SK-MEL-5 (cell line): ENCODE results near the gene RRP1B. TPM values are rescaled to one million over a fixed set of nuclear protein-coding genes. Genes with fewer than 3 reads are reported as not detected.

Experiments used
- DNase-seq: peaks from one replicate; pipeline ENCODE4 v3.0.0-alpha.2; 2016; ENCODE audit warnings: low read depth, low spot score
- in situ Hi-C: cut with HindIII; loops from 2 replicates; pipeline ENCODE4 v1.10.0; 2016; ENCODE audit warnings: low sequenced_read_pairs, high pct_unique_total_duplicates, low pct_unique_long_range_greater_than_20kb
- total RNA-seq: library from RNA; depleted of rRNA; stranded (reverse); fragments of >200 nt; shearing (Covaris generic); gene quantifications from 2 replicates; pipeline ENCODE4 v1.2.3, GENCODE V29; 2014

Gene RRP1B
- total RNA-seq, 1 experiment from 2014 or later: 22.9 TPM

GRCh38 chr21:43731476-43731875, 72.1 kb downstream of the RRP1B start:
- in situ Hi-C loops: no loop called here
- no peak for DNase-seq

DNA sequence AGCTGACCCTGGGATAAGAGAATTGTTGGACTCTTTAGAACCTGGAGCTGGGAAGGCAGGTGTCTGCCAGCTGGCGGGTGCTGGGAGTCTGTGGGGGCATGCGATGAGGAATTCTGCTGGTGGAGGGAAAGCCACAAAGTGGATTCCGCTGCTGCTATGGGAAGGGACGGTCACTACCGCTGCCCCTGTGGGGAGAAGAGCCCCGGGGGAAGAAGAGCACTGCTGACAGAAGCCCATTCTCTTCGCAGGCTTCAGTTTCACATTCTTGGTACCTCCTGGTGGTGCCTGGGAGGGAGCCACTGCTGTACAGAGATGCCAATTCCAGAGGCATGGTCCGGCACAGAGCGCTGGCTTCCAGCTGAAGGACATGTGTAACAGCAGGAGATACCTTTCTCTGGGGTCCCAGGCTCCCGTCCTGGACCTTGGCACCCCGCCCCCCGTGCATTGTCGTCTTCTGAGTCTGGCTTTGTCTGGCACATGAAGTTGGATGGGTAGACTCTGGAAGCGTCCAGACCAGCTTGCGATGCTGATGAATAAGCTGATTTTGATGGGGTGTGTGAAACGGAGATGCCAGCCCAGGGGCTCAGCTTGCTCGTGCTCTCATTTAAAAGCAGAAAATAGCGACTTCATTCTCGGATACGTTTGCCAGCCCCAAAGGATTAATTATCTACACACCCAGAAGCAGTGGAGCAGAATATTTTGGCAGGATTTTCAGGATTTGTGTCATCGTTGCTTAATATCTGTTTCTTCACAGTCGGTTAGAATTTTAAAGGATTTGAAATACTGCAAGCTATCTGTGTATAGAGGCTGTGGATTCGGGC, 72.7 kb downstream of the RRP1B start:
- no peak for DNase-seq
- in situ Hi-C loops: no loop called here

DNA sequence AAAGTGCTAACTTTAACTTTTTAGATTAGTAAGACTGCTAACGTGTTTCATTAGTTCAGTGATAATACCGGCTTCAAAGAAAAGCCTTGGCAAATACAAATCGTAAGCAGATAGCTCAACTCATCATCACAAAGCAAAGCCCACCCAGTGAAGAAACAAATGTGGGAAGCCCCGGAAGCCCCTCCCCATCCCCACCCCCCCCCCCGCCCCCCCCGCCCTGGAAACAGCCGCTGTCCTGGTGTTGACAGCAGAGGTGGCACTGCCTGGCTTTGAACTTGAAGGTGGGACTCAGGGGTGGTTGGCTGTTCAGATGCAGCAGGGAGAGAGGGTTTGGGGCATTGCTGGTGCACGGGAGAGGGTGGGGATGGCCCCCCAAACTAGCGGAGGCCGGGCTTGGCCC, 73.7 kb downstream of the RRP1B start:
- no peak for DNase-seq
- in situ Hi-C loops: no loop called here

DNA sequence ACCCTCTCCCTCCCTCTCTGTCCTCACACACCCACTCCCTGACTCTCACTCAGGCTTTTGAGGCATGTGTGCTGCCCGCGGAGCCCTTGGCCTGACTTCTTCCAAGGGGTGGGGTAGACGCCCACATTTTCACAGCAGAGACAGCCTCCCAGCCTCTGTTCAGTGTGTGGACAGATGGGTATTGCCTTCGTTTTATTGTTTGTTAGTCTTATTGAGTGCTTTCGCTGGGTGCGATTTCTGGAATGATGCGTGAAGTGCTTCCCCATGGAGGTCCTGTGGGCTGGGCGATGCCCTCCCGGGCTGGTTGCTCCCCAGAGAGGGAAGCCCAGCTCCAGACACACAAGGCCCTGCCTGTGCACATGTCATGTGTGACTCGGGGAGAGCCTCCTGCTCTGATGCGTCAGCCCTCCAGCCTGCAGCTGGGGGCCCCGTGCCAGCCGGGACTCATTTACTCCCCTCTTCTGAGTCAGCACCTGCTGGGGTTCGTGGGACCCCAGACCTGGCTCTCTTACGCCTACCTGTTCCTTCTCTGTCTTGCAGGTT, 74.2 kb downstream of the RRP1B start:
- no peak for DNase-seq

GRCh38 chr21:43734131-43734927, 75.0 kb downstream of the RRP1B start:
- in situ Hi-C loops: no loop called here
- DNase-seq: no peak

More for the DNA sequence above, 74.2 kb downstream of the RRP1B start:
- in situ Hi-C loops: no loop called here

DNA sequence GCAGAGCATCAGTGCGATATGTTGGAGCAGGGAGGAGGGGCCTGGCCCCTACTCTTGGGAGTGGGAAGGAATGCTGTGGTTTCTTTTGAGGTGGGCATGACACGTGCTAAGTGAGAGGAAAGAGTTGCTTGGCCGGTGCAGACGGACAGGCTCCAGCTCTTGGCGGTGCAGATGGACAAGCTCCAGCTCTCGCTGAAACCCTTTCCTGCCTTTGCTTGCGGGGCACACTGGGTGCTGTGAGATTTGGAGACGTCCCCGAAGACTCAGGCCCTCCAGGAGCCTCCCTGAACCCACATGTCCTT, 75.5 kb downstream of the RRP1B start:
- in situ Hi-C loops: no loop called here
- no peak for DNase-seq

GRCh38 chr21:43735236-43736091, 76.1 kb downstream of the RRP1B start:
- no peak for DNase-seq
- in situ Hi-C loops: no loop called here

DNA sequence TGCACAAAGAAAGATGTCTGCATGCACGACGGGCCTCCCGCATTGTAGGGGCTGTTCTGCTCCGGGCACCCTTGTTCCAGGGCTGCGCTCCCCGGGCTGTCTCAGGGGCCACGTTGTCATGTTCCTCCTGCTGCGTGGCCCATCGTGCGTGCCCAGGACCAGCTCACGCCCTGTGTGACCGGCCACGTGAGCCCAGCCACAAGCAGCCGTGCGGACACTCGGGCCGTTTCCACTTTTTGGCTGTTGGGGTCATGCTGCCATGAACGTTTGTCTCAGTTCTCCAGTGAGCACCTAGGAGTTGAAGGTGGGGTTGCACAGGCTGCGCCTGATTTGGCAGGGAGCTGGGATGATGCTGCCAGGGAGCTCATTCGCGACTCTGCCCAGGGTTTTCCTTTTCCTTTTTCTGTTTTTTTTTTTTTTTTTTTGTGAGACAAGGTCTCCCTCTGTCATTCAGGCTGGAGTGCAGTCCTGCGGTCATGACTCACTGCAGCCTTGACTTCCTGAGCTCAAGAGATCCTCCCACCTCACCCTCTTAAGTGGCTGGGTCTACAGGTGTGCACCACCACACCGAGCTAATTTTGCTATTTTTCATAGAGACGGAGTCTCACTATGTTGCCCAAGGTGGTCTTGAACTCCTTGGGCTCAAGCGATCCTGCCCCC, 77.0 kb downstream of the RRP1B start:
- in situ Hi-C loops: no loop called here
- no peak for DNase-seq

GRCh38 chr21:43737158-43737950, 78.0 kb downstream of the RRP1B start:
- in situ Hi-C loops: no loop called here
- DNase-seq: no peak

DNA sequence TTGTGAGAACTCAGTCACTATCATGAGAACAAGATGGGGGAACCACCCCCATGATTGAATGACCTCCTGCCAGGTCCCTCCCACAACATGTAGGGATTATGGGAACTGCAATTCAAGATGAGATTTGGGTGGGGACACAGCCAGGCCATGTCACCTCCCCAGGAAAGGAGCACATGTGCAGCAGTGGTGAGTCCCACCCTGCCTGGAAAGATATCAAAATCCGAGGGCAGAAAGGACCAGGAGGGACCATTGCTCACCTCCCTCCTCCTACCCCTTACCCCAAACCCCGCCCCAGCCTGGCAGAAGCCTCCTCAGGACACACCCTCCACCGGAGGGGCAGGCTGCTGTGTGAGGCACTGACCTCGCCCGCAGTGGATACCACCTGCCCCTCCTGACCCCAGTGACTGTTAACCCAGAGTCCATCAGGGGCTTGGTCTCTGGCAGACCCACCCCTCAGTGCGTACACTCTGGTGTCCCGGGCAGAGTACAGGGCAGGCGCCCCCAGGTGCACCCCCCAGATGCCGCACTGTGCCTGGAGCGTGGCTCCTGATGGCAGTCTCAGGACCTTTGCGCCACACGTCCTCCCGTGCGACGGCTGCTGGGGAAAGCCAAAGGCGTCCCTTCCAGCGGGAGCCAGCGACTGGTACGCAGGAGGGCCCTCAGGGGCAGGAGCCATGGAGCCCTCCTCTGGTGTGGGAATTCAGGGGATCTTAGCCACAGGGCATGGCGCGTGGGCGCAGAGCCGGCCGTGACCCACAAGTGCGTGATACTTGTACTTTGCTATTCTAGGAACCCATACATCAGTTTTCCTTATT, 80.5 kb downstream of the RRP1B start:
- in situ Hi-C loops: no loop called here
- no peak for DNase-seq

GRCh38 chr21:43740497-43741156, 81.3 kb downstream of the RRP1B start:
- in situ Hi-C loops: no loop called here
- DNase-seq: peak; percentile 35

DNA sequence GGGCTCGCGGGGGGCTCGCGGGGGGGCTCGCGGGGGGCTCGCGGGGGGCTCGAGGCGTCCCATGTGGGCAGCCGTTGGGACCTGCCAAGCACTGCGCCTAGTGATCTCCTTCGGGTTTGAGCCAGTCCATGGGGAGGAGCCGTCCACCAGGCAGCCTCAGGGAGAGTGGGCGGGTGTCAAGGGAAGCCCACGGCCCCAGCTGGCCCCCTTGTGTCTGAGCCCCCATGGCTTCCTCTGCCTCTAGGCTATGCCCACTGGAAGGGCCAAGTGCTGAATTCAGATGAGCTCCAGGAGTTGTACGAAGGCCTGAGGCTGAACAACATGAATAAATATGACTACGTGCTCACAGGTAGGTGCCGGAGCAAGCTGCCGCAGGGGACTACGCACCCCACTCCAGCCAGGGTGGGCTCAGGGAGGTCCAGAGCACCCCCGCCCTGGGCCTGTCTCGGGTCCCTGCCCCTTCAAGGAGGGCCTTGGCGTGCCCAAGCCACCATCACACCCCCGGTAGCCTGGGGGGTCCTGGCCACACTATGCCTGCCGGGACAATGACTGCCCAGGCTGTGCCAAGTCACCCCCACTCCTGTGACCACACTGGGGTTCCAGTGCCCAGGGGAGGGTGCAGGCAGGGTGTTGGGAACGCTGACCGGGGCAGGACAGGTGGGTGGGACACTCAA, 82.2 kb downstream of the RRP1B start:
- DNase-seq: no peak
- in situ Hi-C loops: no loop called here

GRCh38 chr21:43743947-43744346, 84.6 kb downstream of the RRP1B start:
- in situ Hi-C loops: no loop called here
- no peak for DNase-seq

DNA sequence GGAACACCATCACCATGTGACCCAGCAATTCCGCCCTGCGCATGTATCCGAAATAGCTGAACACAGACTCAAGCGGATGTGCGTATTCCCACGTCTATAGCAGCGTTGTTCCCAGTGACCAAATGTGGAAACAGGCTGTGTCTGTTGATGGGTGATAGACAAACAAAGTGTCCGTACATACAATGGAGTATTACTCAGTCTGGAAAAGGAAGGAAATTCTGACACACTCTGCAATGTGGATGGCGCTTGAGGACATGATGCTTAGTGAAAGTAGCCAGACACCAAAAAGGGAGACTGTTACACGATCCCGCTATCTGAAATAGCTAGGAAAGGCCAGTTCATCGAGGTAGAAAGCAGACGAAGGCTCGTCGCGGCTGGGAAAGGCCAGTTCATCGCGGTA, 85.4 kb downstream of the RRP1B start:
- in situ Hi-C loops: no loop called here

More for the DNA sequence above, 85.4 kb downstream of the RRP1B start:
- DNase-seq: no peak
